ENCODE data around the gene TULP1.

DNA sequence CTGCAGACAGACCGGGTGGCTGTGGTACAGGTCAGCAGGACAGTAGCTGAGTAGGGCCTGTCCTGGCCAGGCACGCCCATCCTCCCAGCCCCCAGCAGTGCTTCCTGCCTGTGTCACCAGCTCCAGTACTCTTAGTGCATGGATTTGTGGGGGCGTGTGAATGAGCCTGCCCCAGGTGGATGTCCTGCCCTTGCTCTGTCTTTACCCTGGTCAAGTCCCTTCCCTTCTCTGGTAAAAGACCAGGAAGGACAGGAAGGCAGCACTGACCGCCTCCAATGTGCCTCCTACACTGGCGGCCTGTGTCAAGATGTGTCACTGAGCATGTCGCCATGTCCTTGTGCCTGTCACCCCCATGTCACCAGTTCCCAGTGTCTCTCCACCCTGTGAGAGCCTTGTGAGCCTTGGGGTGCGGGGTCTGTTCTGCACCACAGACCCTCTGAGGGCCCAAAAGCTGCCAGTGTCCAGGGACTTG is 27.7 kb downstream of the TULP1 start:
- TF ChIP-seq EP300 (IDR thresholded peaks at IDR 0.05; ENCODE audit: borderline replicate concordance), result no peak
- TF ChIP-seq, protein P1, sequence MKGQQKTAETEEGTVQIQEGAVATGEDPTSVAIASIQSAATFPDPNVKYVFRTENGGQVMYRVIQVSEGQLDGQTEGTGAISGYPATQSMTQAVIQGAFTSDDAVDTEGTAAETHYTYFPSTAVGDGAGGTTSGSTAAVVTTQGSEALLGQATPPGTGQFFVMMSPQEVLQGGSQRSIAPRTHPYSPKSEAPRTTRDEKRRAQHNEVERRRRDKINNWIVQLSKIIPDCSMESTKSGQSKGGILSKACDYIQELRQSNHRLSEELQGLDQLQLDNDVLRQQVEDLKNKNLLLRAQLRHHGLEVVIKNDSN (IDR thresholded peaks at IDR 0.05), result no peak

Measured in Ishikawa (cell line).